Muscle of leg (tissue), 11 donors: Measurements from ENCODE around the gene CST2. TPM values are rescaled to one million over a fixed set of nuclear protein-coding genes. Genes with fewer than 3 reads are reported as not detected.
"Not testable (repeated sequence)": the region's sequence is repeated elsewhere in the genome, so short reads cannot be mapped to it uniquely, and the experiment has no call there.

Source experiments
- DNase-seq: peaks from one replicate; pipeline ENCODE4 v3.0.0; 2013
- H3K27ac ChIP-seq: one replicate; pipeline ENCODE4 v1.5.1; 2013; ENCODE audit warnings: mild to moderate bottlenecking, low read length, control low read depth
- H3K27me3 ChIP-seq: one replicate; pipeline ENCODE4 v1.6.1; 2013; ENCODE audit warnings: low read length; ENCODE audit not compliant: control insufficient read depth, insufficient read depth
- H3K36me3 ChIP-seq: one replicate; pipeline ENCODE4 v1.6.1; 2013; ENCODE audit warnings: low read length; ENCODE audit not compliant: control insufficient read depth, insufficient read depth
- H3K4me1 ChIP-seq: one replicate; pipeline ENCODE4 v1.6.1; 2013; ENCODE audit warnings: low read length; ENCODE audit not compliant: control insufficient read depth, insufficient read depth
- H3K4me3 ChIP-seq: one replicate; pipeline ENCODE4 v1.5.1; 2013; ENCODE audit warnings: low read length, control low read depth
- H3K9me3 ChIP-seq: replicated peaks from 2 replicates; pipeline ENCODE4 v1.6.1; 2013; ENCODE audit warnings: low read depth, low read length; ENCODE audit not compliant: control insufficient read depth
- WGBS: methylation state at CpG from one replicate; pipeline ENCODE4 v1.1.5; 2013; ENCODE audit warnings: missing lambda C conversion rate; ENCODE audit not compliant: insufficient coverage; 5-methylcytosine and 5-hydroxymethylcytosine counted together
- polyA plus RNA-seq, 8 donors: library from polyadenylated mRNA; unstranded; fragments of 120-200 nt; gene quantifications; one replicate each; pipeline versions ENCODE4 v1.2.1 to v1.2.3, GENCODE V29; 2013; ENCODE audit warnings: inconsistent platforms in 1 of 8, low replicate concordance in 1 of 8; ENCODE audit not compliant: insufficient read length in 8 of 8, insufficient read depth in 1 of 8
- total RNA-seq: library from RNA; stranded (reverse); fragments of 120-200 nt; gene quantifications from one replicate; pipeline ENCODE4 v1.2.4, GENCODE V29; 2013

The CST2 gene
- total and polyA plus RNA-seq, 9 donors = not detected

DNA sequence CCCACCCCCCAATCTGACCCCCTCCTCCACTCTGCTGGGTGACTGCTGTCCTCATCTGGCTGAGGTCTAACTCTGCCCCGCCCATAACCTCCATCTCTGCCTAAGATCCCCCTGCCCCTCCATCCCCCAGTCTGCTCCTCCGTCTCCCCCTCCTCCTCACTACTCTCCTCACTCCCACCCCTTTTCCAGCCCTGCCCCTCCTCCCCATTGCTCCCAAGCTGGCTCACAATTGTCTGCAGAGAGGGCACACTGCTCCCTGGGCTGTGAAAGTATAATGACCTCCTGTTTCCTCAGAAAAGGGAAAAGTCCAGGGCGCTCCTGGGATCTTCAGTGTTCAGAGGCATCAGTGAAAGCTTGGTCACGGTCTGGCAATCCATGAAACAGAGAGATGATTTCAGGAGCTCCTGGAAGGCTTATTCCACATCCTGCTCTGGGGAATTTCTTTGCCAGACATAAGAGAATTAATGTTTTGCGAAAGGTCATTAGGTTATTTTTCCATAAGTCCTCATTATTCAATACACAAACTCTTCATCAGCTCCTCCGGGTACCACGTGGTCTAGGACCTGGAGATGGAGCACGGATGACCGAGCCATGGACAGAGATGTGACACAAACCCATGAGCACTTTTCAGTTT is 31.6 kb upstream of the CST2 start:
- H3K4me3 ChIP-seq = no peak overlapping the region
- no peaks in the 10 kb centered on the region for H3K36me3 ChIP-seq
- no peak for DNase-seq
- H3K27me3 ChIP-seq = no peaks in the 10 kb centered on the region
- H3K27ac ChIP-seq = no peak overlapping the region
- 10% methylated on average over 2 of the region's 9 CpGs for WGBS
- H3K9me3 ChIP-seq = no peaks in the 10 kb centered on the region
- H3K4me1 ChIP-seq = no peaks in the 10 kb centered on the region

DNA sequence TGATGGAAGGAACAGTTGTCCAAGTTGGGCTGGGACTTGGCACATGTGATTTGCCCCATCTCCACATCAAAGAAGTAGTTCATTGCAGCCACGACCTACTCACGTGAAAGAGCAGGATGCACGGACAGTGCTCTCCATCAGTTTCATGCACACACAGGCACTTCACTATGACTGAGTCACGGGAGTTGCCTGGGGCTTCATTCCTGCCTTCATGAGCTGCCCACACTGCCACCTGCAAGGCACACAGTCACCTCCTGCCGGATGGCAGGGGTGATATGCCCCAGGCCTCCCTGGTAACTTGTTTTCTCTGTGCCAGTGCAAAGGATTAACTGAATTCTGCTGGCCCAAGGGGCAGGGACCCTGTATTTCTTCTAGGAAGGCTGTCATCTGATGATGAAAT is 30.2 kb upstream of the CST2 start:
- H3K9me3 ChIP-seq = no peaks in the 10 kb centered on the region
- WGBS = 80% methylated on average over 3 of the region's 5 CpGs
- H3K27ac ChIP-seq = no peak overlapping the region
- no peaks in the 10 kb centered on the region for H3K4me1 ChIP-seq
- no peak overlapping the region for H3K4me3 ChIP-seq
- no peak for DNase-seq
- H3K36me3 ChIP-seq = no peaks in the 10 kb centered on the region
- H3K27me3 ChIP-seq = no peaks in the 10 kb centered on the region

DNA sequence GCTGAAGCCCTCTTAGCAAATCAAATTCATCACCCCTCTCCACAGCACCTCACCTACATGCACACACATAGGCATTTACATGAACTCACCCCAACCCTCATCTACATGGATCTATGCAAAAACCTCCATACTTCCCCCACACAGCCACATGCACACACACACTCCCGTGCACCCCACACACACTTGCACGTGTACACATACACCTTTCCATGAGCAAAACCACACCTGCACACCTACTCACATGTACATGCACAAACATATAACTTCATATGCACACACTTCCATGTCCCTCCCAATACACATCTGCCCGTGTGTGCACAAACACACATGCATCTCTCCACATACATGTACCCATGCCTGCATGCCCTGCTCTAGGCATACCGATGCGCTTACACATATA is 29.7 kb upstream of the CST2 start:
- Histone ChIP-seq H3K36me3 (no peaks in the 10 kb centered on the region), H3K27ac (no peak overlapping the region), H3K27me3 (no peaks in the 10 kb centered on the region), H3K4me3 (no peak overlapping the region), H3K9me3 (no peaks in the 10 kb centered on the region), H3K4me1 (no peaks in the 10 kb centered on the region)
- 72% methylated on average over 3 of the region's 5 CpGs for WGBS
- no peak for DNase-seq

DNA sequence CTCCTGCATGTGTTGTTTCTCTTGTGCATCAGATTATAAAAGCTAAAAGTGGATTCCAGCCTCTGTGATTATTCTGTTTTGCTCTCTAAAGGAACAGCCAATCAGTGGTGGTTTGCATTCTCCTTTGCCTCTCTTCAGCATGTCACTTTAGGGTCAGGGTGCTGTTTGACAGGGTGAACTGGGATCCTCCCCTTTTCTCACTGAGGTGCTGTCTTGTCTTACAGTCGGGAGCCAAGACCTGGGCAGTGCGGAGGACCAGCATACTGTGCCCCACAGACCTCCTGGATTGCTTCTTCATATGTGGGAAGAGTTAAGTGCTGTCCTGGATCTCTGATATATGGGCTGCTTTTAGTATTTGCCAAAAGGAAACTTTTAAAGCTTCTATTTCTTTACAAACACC is 15.2 kb upstream of the CST2 start:
- Histone ChIP-seq H3K9me3 (no peaks in the 10 kb centered on the region), H3K4me1 (no peaks in the 10 kb centered on the region), H3K27ac (no peak overlapping the region), H3K36me3 (no peaks in the 10 kb centered on the region), H3K4me3 (no peak overlapping the region), H3K27me3 (no peaks in the 10 kb centered on the region)
- DNase-seq = no peak
- WGBS = no CpG with 5 or more reads among the region's 2 CpGs

DNA sequence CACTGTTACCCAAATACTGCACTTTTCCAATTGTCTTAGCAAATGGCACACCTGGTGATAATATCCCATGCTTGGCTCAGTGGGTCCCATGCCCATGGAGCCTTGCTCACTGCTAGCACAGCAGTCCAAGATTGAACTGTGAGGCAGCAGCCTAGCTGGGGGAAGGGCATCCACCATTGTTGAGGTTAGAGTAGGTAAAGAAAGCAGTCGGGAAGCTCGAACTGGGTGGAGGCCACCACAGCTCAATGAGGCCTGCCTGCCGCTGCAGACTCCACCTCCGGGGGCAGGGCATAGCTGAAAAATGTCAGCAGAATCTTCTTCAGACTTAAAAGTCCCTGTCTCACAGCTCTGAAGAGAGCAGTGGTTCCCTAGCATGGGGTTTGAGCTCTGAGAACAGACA is 9.2 kb upstream of the CST2 start:
- no peaks in the 10 kb centered on the region for H3K9me3 ChIP-seq
- H3K4me3 ChIP-seq = no peak overlapping the region
- no peaks in the 10 kb centered on the region for H3K36me3 ChIP-seq
- no peaks in the 10 kb centered on the region for H3K4me1 ChIP-seq
- H3K27me3 ChIP-seq = no peaks in the 10 kb centered on the region
- WGBS = 90% methylated on average over 3 of the region's 4 CpGs
- no peak overlapping the region for H3K27ac ChIP-seq
- DNase-seq = no peak

DNA sequence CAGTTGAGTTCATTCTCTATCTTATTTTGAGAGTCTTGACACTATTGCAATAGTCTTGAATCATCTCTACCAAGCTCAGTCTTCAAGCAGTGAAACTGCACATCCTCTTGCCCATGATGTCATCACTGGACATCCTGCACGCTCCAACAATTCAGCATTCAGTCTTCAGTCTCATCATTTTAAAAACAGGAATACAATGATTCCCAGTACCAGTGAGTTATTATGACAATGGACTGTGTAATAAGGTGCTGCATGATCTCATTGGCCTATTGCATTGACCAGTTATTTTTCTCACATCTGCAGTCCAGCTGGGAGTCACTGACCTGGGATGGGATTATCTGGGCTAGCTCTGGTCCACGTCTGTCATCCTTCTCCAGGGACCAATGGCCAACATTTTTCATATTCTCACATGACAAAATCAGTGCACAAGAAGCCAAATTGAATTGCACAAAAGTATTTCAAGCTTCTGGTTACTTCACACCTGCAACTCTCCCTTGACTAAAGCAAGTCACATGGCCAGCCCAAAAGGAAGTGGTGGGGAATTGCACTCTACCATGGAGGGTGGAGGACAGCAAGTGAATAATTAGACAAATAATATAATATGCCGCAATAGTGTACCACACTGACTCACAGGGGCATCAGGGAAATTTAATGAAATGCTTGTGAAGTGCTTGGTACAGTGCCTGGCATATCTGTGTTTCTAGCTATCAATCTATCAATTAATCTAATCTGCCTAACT is 6.4 kb upstream of the CST2 start:
- no peaks in the 10 kb centered on the region for H3K27me3 ChIP-seq
- no peaks in the 10 kb centered on the region for H3K9me3 ChIP-seq
- no peak for DNase-seq
- no peak overlapping the region for H3K4me3 ChIP-seq
- H3K27ac ChIP-seq = no peak overlapping the region
- WGBS = 23% methylated on average over 1 of the region's 3 CpGs
- H3K4me1 ChIP-seq = no peaks in the 10 kb centered on the region
- no peaks in the 10 kb centered on the region for H3K36me3 ChIP-seq

DNA sequence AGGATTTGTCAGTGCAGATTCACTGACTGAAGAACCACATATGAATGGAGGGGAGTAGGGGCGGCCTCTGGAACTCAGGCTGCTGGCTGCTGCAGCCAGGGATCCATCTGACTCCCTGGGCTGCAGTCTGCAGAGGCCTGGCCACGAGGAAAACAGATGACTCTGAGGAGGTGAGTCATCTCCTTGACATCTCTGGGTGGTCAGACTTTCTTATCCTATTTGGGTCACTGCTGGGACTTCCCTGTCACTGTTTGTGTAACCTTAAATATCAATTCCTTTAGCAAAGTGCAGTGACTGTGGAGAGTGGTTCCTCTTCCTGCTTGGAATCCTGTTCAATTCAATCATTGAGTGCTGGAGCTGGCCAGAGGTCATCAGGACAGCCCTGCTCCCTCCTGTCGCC is 5.4 kb upstream of the CST2 start:
- not testable (repeated sequence) for H3K4me3 ChIP-seq, H3K9me3 ChIP-seq
- 65% methylated on average over 2 of the region's 3 CpGs for WGBS

DNA sequence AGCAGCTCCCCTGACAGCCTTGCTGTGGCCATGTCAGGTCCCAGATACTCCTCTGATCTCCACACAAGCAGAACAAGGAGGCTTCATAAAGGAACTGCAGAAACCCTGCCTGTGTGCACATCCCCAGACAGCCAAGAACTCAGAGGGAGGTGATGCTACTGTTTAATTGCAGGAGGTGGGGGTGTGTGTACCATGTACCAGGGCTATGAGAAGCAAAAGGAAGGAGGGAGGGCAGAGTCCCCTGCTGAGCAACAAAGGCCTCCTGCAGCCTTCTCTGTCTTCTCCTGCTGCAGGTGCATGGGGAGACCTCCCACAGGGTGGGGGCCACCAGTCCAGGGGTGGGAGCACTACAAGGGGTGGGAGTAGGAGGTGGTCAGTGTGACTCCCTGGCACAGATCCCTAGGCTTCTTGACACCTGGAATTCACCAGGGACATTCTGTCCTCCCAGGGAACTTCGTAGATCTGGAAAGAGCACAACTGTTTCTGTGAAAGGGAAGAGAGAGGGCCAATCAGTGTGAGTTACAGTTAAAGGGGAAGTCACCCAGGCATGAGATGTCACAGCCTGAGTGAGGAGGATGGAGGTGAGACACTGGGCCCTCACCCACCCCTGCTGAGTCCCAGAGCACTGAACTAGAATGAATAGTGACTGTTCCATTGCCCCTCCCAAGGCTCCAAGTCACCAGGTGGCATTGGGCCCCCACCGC is 2.8 kb downstream of the CST2 start:
- DNase-seq = no peak
- Histone ChIP-seq H3K27me3 (no peaks in the 10 kb centered on the region), H3K4me3 (no peak overlapping the region), H3K4me1 (peaks cover 5% of the 10 kb centered on the region), H3K9me3 (no peaks in the 10 kb centered on the region), H3K27ac (no peak overlapping the region), H3K36me3 (no peaks in the 10 kb centered on the region)
- 67% methylated on average over 2 of the region's 2 CpGs for WGBS

More for the DNA sequence above, 5.4 kb upstream of the CST2 start:
- not testable (repeated sequence) for H3K4me1 ChIP-seq, H3K27ac ChIP-seq, DNase-seq, H3K27me3 ChIP-seq, H3K36me3 ChIP-seq

DNA sequence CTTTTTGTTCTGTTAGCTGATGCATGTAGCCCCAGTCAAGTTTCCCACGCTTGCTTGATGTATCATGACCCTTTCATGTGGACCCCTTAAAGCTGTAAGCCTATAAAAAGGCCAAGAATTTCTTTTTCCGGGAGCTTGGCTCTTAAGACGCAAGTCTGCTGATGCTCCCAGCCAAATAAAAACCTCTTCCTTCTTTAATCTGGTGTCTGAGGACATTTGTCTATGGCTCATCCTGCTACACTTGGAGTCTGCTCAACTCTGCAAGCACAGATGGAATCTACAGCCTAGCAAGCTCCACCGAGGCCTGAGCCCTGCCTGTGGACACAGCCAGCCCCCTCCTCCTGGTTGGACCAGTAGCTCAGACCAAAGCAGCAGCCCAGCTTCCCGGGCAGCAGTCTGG is 3.4 kb downstream of the CST2 start:
- H3K4me1 ChIP-seq = peaks cover 5% of the 10 kb centered on the region
- H3K36me3 ChIP-seq = no peaks in the 10 kb centered on the region
- no peaks in the 10 kb centered on the region for H3K9me3 ChIP-seq
- 24% methylated on average over 5 of the region's 5 CpGs for whole genome bisulfite sequencing
- no peak overlapping the region for H3K27ac ChIP-seq
- no peak overlapping the region for H3K4me3 ChIP-seq
- DNase-seq = peak; percentile 81
- H3K27me3 ChIP-seq = no peaks in the 10 kb centered on the region

DNA sequence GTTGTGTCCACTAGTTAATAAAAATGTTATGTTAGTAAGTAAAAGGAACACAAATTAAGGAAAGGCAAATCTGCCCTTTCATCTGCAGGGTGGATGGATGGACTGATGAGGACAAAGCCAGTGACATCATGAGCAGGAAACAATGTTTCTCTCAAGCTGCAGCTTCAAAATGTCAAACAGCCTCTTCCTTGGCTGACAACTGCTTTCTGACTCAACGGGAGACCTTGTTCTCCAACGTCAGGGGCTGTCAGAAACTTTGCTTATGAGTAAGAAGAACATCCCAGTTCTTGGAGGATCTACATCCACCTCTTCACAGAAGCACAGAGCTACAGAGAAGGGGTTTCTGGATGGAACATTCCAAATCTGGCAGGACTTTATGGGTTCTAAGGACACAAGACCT is 6.0 kb downstream of the CST2 start:
- DNase-seq = no peak
- peaks cover 5% of the 10 kb centered on the region for H3K4me1 ChIP-seq
- no peaks in the 10 kb centered on the region for H3K27me3 ChIP-seq
- no CpG with 5 or more reads among the region's 2 CpGs for WGBS
- no peaks in the 10 kb centered on the region for H3K9me3 ChIP-seq
- H3K36me3 ChIP-seq = no peaks in the 10 kb centered on the region
- H3K4me3 ChIP-seq = no peak overlapping the region
- no peak overlapping the region for H3K27ac ChIP-seq
